GM19099 (cell line): ENCODE data around the gene PNPLA2.
A peak's percentile ranks its signal among the peaks of the same experiment; 100 is the strongest.

Source experiments
- POLR2A ChIP-seq: IDR thresholded peaks from 3 replicates; pipeline ENCODE4 v1.6.1; 2011; ENCODE audit warnings: low read depth; ENCODE audit not compliant: insufficient read length; ENCODE audit errors: extremely low read depth

PNPLA2 gene

GRCh38 chr11:777288-778255 lies 41.1 kb upstream of the PNPLA2 start, which contains the start of gene GATD1:
GATD1 (minus strand) TSS chr11:777487; CDS start chr11:777462, 25 bp downstream.
- peak; percentile 95 for TF ChIP-seq POLR2A

DNA sequence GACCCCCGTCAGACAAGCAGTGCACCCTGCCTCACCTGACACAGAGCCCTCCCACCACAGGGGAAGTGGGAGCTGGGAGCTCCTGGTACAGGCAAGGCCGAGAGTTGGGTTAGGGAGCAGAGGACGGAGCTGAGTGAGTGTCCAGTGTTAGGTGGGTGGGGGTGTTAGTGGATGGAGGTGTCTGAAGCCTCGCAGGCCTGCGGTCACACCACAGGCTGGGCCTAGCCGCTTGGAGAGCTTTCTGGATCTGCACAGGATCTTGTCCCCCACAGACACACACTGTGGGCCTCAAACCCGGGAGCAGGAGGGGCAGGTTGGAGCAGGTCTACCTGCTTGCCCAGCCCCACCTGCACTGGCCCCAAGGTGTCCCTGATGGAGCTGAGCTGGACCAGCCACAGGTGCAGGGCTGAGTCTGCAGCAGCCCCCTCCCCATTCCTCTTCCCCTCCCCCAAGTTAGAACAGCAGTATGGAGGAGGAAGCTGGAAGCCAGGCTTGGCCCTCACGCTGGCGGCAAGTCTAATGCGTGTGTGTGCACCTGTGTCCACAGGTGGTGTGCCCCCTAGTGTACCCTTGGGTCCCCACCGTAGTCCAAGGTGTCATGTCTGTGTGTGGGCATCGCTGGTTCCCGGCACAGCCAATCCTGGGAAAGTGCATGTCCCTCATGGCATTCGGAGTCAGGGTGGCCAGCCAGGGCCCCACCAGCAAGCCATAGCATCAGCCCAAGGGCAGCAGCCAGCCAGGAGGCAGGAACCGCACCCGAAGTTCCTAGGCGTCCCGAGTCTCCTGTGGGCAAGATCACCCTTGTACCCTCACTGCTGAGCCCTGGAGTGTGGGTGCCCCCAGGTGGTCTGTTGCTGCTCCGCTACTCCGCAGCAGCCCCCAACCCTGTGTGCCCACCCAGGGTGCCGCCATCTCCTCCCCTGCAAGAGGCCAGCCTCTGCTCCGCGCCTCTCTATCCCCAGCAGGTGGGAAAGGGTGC lies 39.4 kb upstream of the PNPLA2 start:
- TF ChIP-seq POLR2A, result no peak

- no peak for TF ChIP-seq POLR2A
Measured at GRCh38 chr11:779955-780532, 38.7 kb upstream of the PNPLA2 start.

DNA sequence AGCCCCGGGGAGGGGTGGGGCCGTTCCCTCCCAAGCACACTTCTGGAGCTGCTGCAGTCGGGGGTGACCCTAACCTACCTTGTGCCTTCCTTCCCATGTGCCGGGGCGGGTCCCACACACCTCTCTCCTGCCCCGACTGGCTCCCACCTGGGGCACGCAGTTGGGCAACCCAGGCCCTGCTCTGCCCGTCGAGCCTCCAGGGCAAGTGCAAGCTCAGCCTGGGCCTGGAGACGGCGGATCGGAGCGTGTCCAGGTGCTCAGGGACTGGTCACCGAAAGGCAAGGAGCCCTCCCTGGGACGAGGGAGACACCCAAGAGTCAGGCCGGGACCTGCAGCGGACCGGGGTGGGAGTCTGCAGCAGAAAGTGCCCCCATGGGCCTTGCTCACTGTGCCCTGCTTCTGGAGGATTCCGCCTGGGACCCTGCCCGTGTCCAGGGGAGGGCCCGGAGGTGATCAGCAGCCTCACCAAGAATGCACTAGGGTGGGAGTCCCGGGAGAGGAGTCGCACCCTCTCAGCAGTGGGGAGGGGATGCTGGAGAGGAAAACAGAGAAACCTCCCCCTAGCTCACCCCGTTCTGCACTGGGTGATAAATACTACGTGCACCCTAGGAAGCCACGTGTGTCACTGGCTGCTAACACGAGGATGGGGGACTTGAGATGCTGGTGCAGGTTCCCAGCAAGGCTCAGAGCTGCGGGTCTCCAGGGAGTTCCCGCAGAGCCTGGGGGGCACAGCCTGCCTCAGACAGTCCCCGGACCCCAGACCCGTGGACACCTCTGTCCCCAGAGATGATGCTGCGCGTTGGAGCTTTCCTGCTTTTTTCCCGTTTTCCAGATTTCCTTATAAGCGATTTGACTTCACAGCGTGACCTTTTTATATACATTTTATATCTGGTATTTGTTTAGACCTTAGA lies 36.2 kb upstream of the PNPLA2 start:
- TF ChIP-seq POLR2A, result no peak

DNA sequence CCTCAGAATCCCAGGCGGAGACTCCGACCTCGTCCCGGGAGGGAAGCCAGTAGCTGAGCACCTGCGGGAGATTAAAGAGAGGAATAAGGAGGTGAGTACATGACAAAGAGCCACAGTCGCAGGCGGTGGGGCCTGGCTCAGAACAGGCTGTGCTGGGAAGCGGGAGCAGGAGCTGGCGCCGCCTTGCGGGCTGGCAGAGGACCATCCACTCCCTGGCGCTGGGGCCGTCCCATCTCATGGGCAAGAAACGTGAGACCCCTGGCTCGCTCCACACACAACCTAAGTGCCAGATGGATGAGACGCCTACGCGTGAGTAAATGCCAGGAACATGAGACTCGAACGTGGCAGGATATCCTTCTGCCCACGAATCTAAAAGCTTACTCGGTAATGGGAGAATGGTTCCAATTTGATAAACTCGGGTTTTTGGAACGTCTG lies 35.1 kb upstream of the PNPLA2 start:
- TF ChIP-seq POLR2A, result no peak

GRCh38 chr11:786235-787083 lies 32.3 kb upstream of the PNPLA2 start:
- TF ChIP-seq POLR2A, result peak; percentile 29

DNA sequence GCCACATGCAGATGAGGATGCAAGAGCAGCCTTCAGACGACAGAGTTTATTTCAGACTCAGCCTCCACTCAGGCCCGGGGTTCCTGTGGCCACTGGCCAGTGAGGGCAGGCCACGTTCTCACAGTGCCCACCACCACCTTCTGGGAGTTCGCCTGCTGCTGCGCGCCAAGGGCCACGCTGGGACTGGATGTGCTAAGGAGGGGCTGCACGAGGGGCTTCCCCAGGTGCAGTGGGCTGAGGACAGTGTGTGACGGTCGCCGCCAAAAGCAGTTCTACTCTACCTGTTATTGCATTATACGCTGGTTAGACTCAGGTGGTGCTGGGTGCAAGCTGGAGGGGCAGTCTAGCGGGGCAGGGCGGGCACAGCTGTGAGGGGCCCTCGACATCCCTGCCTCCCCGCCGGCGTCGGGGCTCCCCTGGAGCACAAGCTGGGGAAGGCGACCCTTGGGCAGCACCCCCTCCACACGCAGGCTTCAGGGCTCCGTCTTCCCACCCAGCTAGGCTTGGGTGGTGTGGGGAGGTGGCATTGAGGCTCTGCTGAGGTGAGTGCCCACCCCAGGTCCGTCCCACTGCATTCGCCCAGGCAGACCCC lies 31.5 kb upstream of the PNPLA2 start:
- no peak for TF ChIP-seq POLR2A

DNA sequence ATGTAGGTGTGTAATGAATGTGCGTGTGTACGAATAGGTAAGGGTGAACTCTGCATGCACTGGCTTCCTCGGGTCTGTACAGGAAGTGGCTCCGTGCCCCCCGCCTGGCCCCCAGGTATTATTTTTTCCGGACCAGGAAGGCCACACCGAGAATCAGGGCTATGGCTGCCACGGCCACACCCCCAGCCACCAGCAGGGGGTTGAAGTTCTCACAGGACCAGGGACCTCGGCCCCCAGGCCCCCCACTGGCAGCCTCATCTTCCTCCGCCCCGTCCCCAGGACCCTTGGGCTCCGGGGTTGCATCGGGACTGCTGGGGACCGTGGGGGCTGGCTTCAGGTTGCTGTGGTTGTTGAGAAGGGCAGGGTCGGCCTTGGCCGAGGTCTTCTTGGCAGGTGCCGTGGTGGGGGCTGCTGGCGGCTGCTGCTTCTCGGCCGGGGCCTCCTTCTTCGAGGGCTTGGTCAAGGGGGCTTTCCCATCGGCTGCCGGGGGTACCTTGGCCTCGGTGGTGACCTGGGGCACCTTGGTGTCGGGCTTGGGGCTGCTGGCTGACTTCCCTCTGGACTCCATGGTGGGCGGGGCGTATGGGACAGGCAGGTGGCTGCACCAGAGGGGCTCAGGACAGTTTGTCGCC lies 30.6 kb upstream of the PNPLA2 start:
- TF ChIP-seq POLR2A, result no peak

- TF ChIP-seq POLR2A, result no peak
Measured at GRCh38 chr11:788953-789940, 29.5 kb upstream of the PNPLA2 start.

DNA sequence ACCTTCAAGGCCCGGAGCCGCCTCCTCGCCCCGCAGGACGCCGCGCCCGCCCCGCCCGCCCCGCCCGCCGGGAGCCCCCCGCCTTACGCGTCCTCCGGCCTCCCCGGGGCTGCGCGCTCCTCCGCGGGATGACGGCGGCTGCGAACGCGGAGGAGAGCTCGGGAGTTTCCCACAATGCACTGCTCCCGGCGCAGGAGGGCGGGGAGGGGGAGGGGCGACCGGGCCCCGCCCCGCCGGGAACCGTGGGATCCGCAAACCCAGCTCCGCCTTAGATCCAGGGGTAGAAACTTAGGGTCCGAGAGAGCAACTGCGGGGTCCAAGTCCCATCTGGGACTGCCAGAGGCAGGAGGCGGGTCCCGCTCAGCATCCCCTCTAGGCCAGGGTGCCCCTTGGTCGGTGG lies 28.8 kb upstream of the PNPLA2 start, which contains the start of gene CEND1:
CEND1 (minus strand) TSS at position 148 of the 400 bp plus-strand sequence. CDS start 1,514 bp downstream, outside the sequence.
- TF ChIP-seq POLR2A, result peak; percentile 11

GRCh38 chr11:790721-791564 lies 27.8 kb upstream of the PNPLA2 start:
- TF ChIP-seq POLR2A, result no peak
